K562 (cell line): ENCODE results near the gene DNAJC1. TPM values are rescaled to one million over a fixed set of nuclear protein-coding genes. Genes with fewer than 3 reads are reported as not detected.

Experiments
- ATAC-seq: fragments of 200-7000 bp; cut with Tn5 transposase; 3 replicates; pipeline ENCODE4 v1.9.1; 2020; ENCODE audit warnings: moderate library complexity
- BruUV-seq: library from RNA; stranded (reverse); fragments of 400-500 nt; replicated peaks from 2 replicates; lab custom pipeline; 2021; lab: Mats Ljungman, UMichigan
- CTCF ChIA-PET: fragments of 300-600 bp; formaldehyde crosslinking; extraction: SDS; loops from one replicate; lab custom pipeline; 2021; ENCODE audit warnings: low intra/inter-chr PET ratio; lab: Yijun Ruan, JAX
- POLR2A ChIA-PET: fragments of 300-600, 350-650 bp; sonication (Branson Sonifier 250); formaldehyde crosslinking; extraction: SDS; loops from one replicate; lab custom pipeline; 2021; ENCODE audit warnings: antibody characterized with exemption, inconsistent platforms; lab: Yijun Ruan, JAX
- DNase-seq, 4 experiments: peaks; one replicate each; pipeline versions ENCODE4 v3.0.0 to v3.0.0-alpha.2; 2011 to 2018; ENCODE audit warnings: low spot score in 3 of 4, mixed read lengths in 3 of 4; ENCODE audit errors: extremely low read depth in 1 of 4
- FAIRE-seq: peaks from 2 replicates; lab custom pipeline; 2011; peaks lifted over from hg19 to GRCh38; lab: Jason Lieb, UNC
- H2AFZ ChIP-seq: 2 replicates; pipeline ENCODE4 v1.6.0; 2011; ENCODE audit warnings: low read depth, low read length, control low read depth, inconsistent platforms
- H3K27ac ChIP-seq: fragments of 200-600 bp; 3 replicates; pipeline ENCODE4 v1.8.0; 2011; ENCODE audit warnings: low read depth, mild to moderate bottlenecking, control low read depth, inconsistent platforms, low read length, moderate library complexity, mixed read lengths; ENCODE audit errors: extremely low read depth
- H3K27me3 ChIP-seq, 2 experiments: fragments of 300-600 bp in 1 of 2; 2 replicates in 1 of 2; 3 replicates in 1 of 2; pipeline versions ENCODE4 v1.6.0 to v1.8.0; 2011; ENCODE audit warnings: inconsistent platforms in 2 of 2, low read length in 2 of 2, mild to moderate bottlenecking in 1 of 2, mixed read lengths in 1 of 2, moderate library complexity in 1 of 2; ENCODE audit not compliant: control insufficient read depth in 2 of 2, insufficient read depth in 2 of 2
- H3K36me3 ChIP-seq: fragments of 300-600 bp; 3 replicates; pipeline ENCODE4 v1.8.0; 2011; ENCODE audit warnings: mild to moderate bottlenecking, low read length, inconsistent platforms; ENCODE audit not compliant: control insufficient read depth, insufficient read depth
- H3K4me1 ChIP-seq, 2 experiments: fragments of 200-600 bp in 1 of 2; replicated peaks in 1 of 2; 2 replicates in 1 of 2; 3 replicates in 1 of 2; pipeline versions ENCODE4 v1.5.1 to v1.8.0; 2011; ENCODE audit warnings: inconsistent platforms in 2 of 2, low read length in 2 of 2, mild to moderate bottlenecking in 1 of 2, mixed read lengths in 1 of 2, moderate library complexity in 1 of 2; ENCODE audit not compliant: control insufficient read depth in 2 of 2, insufficient read depth in 2 of 2
- H3K4me2 ChIP-seq: 2 replicates; pipeline ENCODE4 v1.6.1; 2011; ENCODE audit warnings: low read length, control low read depth, inconsistent platforms, mixed read lengths; ENCODE audit not compliant: insufficient read depth
- H3K4me3 ChIP-seq: fragments of 200-600 bp; sonication (generic), shearing (Covaris generic); 2 replicates; pipeline ENCODE4 v1.5.1; 2016; ENCODE audit warnings: control low read depth, inconsistent platforms
- H3K79me2 ChIP-seq: fragments of 200-600 bp; 3 replicates; pipeline ENCODE4 v1.8.0; 2011; ENCODE audit warnings: low read length, inconsistent platforms; ENCODE audit not compliant: control insufficient read depth, insufficient read depth
- H3K9ac ChIP-seq, 2 experiments: 2 replicates each; pipeline versions ENCODE4 v1.6.0 to v1.6.1; 2011; ENCODE audit warnings: low read depth in 2 of 2, low read length in 2 of 2, control low read depth in 1 of 2, inconsistent platforms in 1 of 2, mild to moderate bottlenecking in 1 of 2, mixed read lengths in 1 of 2; ENCODE audit not compliant: insufficient read depth in 1 of 2
- H3K9me1 ChIP-seq: one replicate; pipeline ENCODE4 v1.6.0; 2011; ENCODE audit warnings: inconsistent platforms, mild to moderate bottlenecking, low read length, moderate library complexity; ENCODE audit not compliant: control insufficient read depth, insufficient read depth
- H3K9me3 ChIP-seq: replicated peaks from 2 replicates; pipeline ENCODE4 v1.5.1; 2011; ENCODE audit warnings: low read depth, low read length, inconsistent platforms; ENCODE audit not compliant: control insufficient read depth, insufficient read depth
- H4K20me1 ChIP-seq: replicated peaks from 2 replicates; pipeline ENCODE4 v1.6.1; 2011; ENCODE audit warnings: low read length, inconsistent platforms, mixed read lengths; ENCODE audit not compliant: control insufficient read depth, insufficient read depth
- C11orf30 ChIP-seq: fragments of 450-650 bp; IDR thresholded peaks from 2 replicates; pipeline ENCODE4 v1.6.1; 2016; ENCODE audit warnings: low read depth, mild to moderate bottlenecking
- JUNB ChIP-seq: fragments of 450-650 bp; formaldehyde crosslinking; conservative IDR thresholded peaks from 2 replicates; pipeline ENCODE4 v1.4.0; 2020; ENCODE audit warnings: mild to moderate bottlenecking
- ZNF316 ChIP-seq: fragments of 450-650 bp; IDR thresholded peaks from 2 replicates; pipeline ENCODE4 v1.6.1; 2016
- WGBS: fragments of 100-300 bp; shearing (Covaris generic); methylation state at CpG from one replicate; pipeline ENCODE4 v1.1.6; 2016; ENCODE audit warnings: low coverage, mixed read lengths; ENCODE audit not compliant: insufficient coverage; ENCODE audit errors: missing lambda C conversion rate; 5-methylcytosine and 5-hydroxymethylcytosine counted together
- in situ Hi-C: fragments of 300-500 bp; cut with MboI; formaldehyde crosslinking; loops from 4 replicates; pipeline ENCODE4 v1.15.0; 2018; ENCODE audit warnings: inconsistent platforms, mixed read lengths
- intact Hi-C: fragments of 100-400 bp; cut with micrococcal nuclease; formaldehyde crosslinking; loops from 2 replicates; pipeline ENCODE4 v1.14.2; 2022
- polyA plus RNA-seq, 8 experiments: library from polyadenylated mRNA; depleted of rRNA in 4 of 8; stranded (reverse) in 5 of 8; unstranded in 3 of 8; fragments of >200 nt; fragmentation: Nextera tagmentation in 2 of 8; fragmentation: Illumina TruSeq in 1 of 8; extraction: Ambion mirVana in 2 of 8; extraction: Trizol in 1 of 8; gene quantifications; 2 replicates each; pipeline versions ENCODE4 v1.2.1 to v1.2.3, GENCODE V29; 2011 to 2014; ENCODE audit warnings: inconsistent platforms in 1 of 8, missing spikeins in 1 of 8
- total RNA-seq, 7 experiments: library from RNA; depleted of rRNA in 6 of 7; stranded (reverse); fragments of >200 nt in 6 of 7; fragmentation: Illumina TruSeq in 2 of 7; extraction: Trizol in 2 of 7; gene quantifications; 2 replicates each; pipeline versions ENCODE4 v1.2.1 to v1.2.3, GENCODE V29; 2011 to 2021; ENCODE audit warnings: low replicate concordance in 1 of 7
- TF ChIP-seq, protein P1 (sequence below): sonication (generic); formaldehyde crosslinking; IDR thresholded peaks from 2 replicates; pipeline ENCODE4 v1.8.0; 2023; ENCODE audit warnings: mild to moderate bottlenecking, missing genetic modification reagents
- TF ChIP-seq, protein P2 (sequence below): sonication (generic); formaldehyde crosslinking; IDR thresholded peaks from 2 replicates; pipeline ENCODE4 v1.8.0; 2022; ENCODE audit warnings: missing genetic modification reagents, mild to moderate bottlenecking, borderline replicate concordance

Gene DNAJC1
- total and polyA plus RNA-seq, 9 of the 15 experiments (the other 6 are each of a cell fraction or from before 2014, with no cell fraction given), result 5.4 to 77.6 (median 40.3) TPM

DNA sequence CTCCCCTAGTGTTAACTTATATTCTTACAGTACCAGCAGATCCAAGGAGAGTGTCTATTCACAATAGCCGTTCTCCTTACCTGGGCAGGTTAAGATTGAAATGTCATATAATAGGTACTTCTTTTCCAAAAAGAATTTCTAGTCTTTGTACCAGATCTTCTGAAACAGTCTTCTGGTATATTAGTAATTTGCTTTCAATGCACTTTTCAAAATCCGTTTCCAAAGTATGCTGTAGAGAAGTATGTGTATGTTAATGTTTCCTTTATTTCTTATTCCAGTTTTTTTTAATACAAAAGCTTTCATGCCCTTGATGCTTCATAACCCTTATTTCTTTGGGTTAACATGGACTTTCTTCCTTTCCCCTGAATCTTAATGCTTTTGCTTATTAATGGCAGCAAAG, 281.3 kb downstream of the DNAJC1 start:
- no peak overlapping the region for H2AFZ ChIP-seq
- 0 out of 3 replicates have a peak, but pooled peaks cover 7% of the 10 kb centered on the region for H3K79me2 ChIP-seq
- POLR2A ChIA-PET, result no interaction called here
- no peaks in the 10 kb centered on the region for H3K9me1 ChIP-seq
- no peak overlapping the region for H3K27ac ChIP-seq
- no peak for DNase-seq
- intact Hi-C loops, result loop anchor here (10.0 kb wide), 1 partner anchor 97 kb away; no protein-coding TSS in a partner anchor
- no peak for ATAC-seq
- no peak overlapping the region for H3K4me3 ChIP-seq
- no peak overlapping the region for H3K9ac ChIP-seq
- CTCF ChIA-PET, result no interaction called here
- BruUV-seq, result no TSS peak
- TF ChIP-seq JUNB (no peak), ZNF316 (0 out of 2 replicates have a peak, but pooled peaks have one; percentile 54), C11orf30 (peak; percentile 20; the same call in 1 of the 2 replicates)
- TF ChIP-seq, protein P1, sequence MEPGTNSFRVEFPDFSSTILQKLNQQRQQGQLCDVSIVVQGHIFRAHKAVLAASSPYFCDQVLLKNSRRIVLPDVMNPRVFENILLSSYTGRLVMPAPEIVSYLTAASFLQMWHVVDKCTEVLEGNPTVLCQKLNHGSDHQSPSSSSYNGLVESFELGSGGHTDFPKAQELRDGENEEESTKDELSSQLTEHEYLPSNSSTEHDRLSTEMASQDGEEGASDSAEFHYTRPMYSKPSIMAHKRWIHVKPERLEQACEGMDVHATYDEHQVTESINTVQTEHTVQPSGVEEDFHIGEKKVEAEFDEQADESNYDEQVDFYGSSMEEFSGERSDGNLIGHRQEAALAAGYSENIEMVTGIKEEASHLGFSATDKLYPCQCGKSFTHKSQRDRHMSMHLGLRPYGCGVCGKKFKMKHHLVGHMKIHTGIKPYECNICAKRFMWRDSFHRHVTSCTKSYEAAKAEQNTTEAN (CRISPR knock-in tag), result no peak
- TF ChIP-seq, protein P2, sequence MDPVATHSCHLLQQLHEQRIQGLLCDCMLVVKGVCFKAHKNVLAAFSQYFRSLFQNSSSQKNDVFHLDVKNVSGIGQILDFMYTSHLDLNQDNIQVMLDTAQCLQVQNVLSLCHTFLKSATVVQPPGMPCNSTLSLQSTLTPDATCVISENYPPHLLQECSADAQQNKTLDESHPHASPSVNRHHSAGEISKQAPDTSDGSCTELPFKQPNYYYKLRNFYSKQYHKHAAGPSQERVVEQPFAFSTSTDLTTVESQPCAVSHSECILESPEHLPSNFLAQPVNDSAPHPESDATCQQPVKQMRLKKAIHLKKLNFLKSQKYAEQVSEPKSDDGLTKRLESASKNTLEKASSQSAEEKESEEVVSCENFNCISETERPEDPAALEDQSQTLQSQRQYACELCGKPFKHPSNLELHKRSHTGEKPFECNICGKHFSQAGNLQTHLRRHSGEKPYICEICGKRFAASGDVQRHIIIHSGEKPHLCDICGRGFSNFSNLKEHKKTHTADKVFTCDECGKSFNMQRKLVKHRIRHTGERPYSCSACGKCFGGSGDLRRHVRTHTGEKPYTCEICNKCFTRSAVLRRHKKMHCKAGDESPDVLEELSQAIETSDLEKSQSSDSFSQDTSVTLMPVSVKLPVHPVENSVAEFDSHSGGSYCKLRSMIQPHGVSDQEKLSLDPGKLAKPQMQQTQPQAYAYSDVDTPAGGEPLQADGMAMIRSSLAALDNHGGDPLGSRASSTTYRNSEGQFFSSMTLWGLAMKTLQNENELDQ (CRISPR knock-in tag), result no peak
- WGBS, result 89% methylated on average over 2 of the region's 2 CpGs
- peaks cover 0 to 20% of the 10 kb centered on the region in 2 experiments; a peak in 3 of 5 replicates for H3K4me1 ChIP-seq
- H3K9me3 ChIP-seq, result no peaks in the 10 kb centered on the region
- no peak overlapping the region for H3K4me2 ChIP-seq
- H3K36me3 ChIP-seq, result peaks cover 42% of the 10 kb centered on the region
- in situ Hi-C loops, result no loop called here
- no peak for FAIRE-seq
- no peaks in the 10 kb centered on the region for H3K27me3 ChIP-seq
- H4K20me1 ChIP-seq, result 0 out of 2 replicates have a peak, but pooled peaks cover 5% of the 10 kb centered on the region
